M059J (cell line): ENCODE data around the gene SLC25A48. TPM values are rescaled to one million over a fixed set of nuclear protein-coding genes. Genes with fewer than 3 reads are reported as not detected.
"Not testable (repeated sequence)": the region's sequence is repeated elsewhere in the genome, so short reads cannot be mapped to it uniquely, and the experiment has no call there.

ENCODE experiments used
- DNase-seq: peaks from one replicate; pipeline ENCODE4 v3.0.0-alpha.2; 2012; ENCODE audit warnings: low read depth
- total RNA-seq: library from RNA; depleted of rRNA; stranded (reverse); fragments of >200 nt; shearing (Covaris generic); gene quantifications from 2 replicates; pipeline ENCODE4 v1.2.3, GENCODE V29; 2014

SLC25A48 gene
- total RNA-seq, 1 experiment from 2014 or later = not detected

DNA sequence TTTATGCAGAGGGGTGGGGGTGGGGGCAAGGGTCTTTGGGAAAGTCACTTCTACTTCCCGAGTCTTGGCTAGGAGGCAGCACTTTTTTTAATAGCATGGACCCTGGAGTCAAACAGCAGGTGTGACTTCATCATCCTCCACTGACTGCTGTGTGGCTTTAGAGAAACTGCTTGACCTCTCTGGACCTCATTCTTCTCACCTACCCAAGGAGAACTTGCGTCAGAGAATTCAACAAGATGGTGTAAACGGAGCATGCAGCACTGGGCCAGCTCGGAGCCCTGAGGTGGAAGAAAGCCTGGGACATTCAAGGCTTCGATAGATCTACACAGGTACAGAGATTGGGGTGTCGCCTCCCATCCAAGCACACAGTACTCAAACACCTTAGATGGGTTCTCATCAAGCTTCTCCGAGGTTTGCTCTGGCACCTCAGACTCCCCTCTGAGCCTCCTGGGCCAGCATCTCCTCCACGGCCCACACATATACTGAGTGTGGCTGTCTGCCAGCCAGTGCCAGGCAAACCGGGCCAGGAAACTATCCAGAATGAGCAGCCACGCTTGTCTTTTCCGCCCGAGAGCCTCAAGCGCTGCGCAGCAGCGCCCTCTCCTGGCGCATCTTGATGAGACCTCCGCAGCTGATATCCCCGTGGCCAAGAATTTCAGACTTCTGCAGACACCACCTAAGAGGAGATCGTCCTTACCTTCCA is 4.6 kb upstream of the SLC25A48 start:
- DNase-seq = peak; percentile 53

DNA sequence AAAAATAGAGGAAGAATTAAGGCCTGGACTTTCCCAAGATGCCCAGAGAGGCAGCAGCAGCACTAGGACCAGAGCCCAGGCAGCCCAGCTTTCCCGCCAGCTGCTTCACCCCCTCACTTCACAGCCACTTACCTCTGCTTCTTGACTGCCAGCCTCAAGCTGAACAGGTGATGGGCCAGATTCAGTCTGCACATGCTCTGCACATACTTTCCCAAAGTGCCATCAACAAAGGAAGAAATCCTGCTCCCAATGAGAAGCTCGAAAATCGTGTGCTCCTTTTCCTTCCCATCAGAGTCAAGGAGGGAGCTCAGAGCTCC is 4.1 kb upstream of the SLC25A48 start:
- DNase-seq = no peak

DNA sequence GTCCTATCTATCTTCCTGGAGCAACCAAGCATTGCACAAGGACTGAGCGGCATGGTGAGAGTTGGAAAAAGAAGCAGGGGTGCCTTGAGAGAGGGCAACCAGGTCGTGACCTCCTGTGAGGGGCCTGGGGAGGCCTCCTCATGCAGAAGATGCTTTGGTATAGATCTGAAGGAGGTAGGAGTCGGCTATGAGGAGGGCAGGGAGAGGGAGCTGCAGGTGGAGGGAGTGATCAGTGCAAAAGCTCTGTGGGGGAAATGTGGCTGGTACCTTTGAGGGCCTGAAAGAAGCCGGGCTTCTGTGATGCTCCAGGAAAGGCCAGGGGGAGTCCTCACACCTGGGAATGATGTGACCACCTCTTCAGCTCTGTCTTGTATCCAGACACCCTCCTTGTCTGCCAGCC is 3.6 kb upstream of the SLC25A48 start:
- no peak for DNase-seq

DNA sequence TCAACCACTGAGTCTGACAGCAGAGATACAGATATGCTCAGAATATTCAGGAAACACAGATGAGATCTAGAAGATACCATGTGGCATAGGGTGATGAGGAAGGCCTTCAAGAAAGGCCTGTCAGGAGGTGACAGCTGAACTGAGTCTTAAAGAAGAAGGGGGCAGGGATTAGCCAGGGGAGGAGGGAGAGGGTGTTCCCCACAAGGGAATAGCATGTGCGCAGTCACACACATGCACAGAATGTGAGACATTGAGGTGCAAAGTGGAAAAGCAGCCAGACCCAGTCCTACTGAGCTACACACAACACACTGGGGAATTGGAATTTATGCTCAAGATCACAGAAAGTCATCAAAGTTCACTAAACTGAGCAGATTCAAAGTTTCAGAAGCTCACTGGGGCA is 3.0 kb upstream of the SLC25A48 start:
- DNase-seq = no peak

DNA sequence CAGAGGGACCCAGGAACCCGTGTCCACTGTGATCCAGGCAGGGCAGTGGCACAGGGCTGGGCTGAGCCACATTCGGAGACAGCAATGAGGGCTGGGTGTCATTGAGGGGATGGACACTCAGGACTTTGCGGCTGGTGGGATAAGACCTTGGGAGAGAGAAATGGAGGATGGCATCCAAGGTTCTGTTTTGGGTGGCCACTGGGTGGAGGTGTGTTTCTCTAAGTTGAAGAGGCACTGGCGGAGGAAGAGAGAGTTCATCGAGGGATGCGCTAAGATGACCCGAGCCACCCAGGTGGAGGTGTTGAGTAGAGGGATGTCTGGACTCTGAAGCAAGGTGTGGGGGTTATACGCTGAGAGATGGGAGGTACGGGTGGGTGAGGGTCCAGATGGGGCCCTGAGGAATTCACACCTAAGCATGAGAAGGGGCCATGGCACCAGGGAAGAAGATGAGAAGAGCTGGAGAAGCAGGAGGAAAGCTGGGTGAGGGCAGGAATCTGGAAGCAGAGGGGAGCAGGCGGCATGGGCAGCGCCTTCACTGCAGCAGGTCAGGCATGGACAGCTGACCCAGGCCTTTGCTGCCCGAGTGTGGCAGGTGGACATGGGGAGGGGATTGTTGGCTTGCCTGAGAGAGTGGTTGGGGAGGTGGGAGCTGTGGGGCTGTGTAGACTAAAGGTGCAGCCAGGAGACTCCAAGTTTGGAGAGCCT is 2.5 kb upstream of the SLC25A48 start:
- no peak for DNase-seq

DNA sequence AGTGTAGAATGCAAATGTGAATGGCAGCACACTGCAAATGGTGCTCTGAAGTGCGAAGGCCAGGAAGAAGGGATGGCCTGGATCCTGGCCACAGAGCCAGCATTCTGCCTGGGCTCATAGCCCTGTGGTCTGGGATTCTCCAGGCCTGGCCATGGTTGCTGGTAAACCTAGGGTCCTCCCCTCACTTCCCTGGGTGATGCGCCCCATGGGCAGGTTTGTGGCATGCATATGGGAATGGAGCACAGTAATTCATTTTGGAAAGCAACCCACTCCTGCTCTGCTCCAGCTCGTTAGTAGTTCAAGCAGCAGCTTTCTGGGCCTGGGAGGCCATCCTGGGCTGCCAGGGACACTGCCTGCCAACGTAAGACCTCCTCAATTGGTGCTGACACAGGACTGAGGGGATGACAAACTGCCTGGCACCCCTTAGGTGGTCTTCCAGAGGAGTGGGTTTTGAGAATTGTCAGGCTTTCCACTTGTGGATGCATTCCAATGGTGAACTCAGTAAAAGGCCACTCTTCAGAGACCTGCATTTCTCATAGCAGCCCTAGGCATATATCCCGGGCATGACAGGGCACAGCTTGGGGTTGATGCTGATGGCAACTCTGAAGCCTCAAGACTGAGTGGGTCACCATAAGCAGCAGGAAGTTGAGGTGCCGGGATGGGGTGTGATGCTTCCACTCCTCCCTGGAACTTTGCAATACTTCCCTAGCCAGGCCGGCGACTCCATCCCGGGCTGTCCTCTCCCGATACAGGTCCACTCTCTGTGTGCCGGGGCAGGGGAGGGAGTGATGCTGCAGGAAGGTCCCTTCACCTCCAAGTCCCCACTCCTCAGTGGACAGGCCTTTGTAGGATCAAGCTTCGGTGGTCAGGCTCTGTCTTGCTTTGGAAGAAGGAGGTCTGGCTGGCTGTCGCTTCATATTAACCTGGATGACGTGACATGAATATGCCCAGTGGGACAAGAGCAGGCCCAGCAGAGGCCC is 1.2 kb upstream of the SLC25A48 start:
- DNase-seq = no peak

DNA sequence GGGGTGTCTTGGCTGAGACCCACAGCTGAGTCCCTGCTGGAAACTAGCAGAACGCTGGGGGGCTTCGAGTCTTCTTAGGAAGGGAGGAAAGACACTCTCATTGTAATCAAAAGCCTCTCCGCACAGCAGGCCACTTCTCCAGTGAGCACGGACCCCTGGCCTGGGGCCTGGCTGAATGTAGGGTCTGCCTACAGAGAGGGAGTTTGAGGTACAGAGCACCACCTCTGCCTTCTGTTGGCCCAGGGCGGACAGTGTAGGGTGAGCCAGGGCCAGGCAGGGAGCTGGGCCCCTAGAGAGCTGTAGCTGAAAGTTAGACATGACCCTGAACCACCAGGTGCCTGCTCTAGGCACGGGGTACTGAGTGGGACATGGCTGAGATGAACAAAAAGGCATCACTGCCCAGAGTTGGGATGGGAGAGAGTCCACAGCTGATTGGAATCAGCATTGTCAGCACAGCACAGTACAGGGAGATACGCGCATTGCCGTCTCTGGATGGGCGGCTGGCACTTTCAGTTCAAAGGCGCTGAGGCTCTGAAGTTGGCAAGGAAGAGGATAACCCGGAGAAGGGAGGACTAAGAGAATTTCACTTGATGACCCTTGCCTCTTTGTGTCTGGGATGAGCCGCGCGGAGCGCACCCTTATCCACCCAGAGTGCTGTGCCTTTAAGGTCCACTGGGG is 363 bp upstream of the SLC25A48 start:
- DNase-seq = no peak

DNA sequence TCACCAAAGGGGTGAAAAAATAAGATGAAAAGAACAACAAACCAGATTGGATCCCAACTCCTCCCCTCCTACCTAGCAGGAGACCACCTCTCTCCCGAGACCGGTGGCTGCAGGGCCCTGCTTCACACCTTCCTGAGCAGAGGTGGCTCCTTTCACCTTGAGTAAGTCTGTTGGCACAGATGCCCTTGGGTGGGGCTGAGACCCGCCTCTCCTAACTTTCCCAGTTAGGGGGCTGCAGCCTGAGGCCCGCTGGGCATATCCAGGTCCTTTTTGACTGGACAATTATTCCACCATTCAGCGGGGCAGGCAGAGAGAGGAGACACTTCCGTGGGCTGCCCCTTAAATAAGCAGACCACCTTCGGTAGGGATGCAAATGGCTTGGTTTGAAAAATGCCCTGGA is 1.3 kb downstream of the SLC25A48 start:
- no peak for DNase-seq

DNA sequence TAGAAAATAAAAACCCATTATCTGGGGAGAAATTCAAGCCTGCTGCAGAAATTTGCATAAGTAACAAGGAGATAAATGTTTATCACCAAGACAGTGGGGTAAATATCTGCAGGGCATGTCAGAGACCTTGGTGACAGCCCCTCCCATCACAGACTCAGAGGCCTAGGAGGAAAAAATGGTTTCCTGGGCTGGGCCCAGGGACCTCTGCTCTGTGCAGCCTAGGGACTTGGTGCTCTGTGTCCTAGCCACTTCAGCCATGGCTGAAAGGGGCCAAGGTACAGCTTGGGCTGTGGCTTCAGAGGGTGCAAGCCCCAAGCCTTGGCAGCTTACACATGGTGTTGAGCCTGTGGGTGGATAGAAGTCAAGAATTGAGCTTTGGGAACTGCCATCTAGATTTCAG is 3.9 kb downstream of the SLC25A48 start:
- DNase-seq = not testable (repeated sequence)

DNA sequence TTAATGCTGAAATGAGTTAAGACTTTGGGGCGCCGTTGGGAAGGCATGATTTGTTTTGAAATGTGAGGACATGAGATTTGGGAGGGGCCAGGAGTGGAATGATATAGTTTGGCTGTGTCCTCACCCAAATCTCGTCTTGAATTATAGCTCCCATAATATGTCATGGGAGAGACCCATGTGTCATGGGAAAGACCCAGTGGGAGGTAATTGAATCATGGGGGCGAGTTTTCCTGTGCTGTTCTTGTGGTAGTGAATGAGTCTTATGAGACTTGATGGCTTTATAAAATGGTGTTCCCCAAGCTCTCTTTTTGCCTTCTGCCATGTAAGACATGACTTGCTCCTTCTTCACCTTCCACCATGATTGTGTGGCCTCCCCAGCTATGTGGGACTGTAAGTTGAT is 5.1 kb downstream of the SLC25A48 start:
- DNase-seq = no peak

DNA sequence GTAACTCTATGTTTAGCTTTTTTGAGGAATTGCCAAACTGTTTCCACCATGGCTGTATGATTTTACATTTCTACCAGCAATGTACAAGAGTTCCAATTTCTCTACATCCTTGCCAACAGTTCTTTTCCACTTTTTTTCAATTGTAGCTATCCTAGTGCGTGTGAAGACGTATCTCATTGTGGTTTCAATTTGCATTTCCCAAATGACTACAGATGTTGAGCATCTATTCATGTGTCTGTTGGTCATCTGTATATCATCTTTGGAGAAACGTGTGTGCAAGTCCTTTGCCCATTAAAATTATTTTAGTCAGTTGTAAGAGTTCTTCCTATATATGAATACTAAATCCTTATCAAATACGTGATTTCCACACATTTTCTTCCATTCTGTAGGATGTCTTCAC is 6.5 kb downstream of the SLC25A48 start:
- no peak for DNase-seq

DNA sequence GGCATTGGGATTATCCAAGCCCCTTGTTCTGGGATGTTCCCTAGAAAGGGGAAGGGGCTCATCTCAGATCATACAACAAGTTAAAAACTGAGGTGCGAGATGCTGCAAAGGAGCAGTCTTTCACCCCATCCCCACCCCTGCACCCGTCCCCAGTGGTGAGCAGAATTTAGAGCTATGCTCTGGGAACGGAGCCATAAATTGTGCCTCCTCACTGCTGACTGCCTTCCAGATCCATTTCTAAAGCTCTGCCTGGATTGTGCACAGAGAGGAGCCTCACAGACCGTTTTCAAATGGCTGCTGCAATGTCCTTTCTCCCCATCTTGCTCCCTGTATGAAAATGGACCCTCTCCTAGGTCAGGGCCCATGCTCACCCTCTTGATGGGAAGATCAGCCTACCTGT is 8.3 kb downstream of the SLC25A48 start:
- no peak for DNase-seq

DNA sequence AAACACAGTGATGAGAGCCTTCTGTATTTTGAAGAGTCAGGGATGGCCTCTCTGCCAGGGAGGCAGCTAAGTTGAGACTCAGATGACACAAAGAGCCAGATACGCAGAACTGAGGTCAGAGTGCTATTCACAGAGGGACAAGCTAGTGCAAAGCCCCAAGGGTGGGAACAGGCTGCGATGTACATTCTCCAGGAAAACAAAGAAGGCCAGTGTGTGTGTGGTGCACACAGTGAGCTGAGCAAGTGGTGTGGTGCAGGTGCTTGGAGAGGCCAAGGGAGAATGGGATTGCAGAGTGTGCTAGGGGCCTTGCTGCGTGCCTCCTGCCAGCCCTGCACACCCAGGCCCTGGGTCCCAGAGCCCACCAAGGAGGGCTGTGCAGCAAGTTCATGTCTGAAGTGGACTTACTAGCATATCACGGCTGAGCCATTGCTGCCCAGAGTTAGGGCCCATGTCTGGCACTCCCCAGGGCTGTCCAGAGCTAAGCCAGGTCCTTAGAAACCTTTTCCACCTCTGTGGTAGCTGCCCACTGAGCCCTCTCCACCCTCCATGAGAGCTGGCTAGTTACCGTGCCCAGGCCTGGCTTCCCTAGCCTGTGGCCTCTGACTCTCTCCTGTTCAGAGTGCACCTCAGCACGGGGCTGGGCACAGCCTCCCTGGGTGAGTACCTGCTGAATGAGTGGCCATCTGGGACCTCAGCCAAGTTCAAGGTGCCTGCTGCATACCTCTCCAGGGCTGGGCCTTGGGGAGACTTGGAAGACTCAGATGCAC is 9.3 kb downstream of the SLC25A48 start:
- no peak for DNase-seq

DNA sequence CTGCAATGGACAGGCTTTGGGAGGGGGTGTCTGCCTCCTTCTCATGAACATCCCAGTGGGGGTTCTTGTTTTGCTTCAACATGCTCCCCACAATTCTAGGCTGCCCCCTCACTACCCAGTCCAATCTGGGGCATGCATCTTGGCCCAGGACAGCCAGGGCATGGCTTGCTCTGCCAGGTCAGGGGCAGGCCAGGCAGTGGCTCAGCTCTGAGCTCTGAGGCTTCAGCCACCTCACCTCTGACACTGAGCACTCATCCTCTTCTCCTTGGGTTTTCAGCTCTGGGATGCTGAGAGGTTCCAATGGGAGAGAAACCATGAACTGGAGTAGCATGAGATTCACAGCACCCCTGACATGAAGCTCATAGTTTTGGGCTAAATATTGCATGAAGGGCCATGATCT is 11.8 kb downstream of the SLC25A48 start:
- DNase-seq = no peak

DNA sequence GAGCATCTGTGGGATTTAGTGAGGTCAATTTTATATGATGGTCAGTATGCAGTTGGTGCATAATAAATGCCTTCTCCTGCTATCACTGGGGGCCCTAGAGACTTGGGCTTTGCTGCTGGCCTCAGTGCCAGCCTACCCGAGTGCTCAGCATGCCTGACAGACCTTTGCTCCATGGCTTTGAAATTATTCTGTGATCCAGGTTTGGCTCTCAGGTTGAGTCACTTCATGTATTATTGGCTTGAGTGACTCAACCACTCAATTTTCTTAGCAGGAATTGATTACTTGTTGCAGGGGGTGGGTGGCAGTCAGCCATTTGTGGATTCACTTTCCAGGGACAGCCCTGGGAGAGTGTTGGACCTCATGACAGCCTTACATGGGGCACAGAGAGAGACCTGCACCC is 13.5 kb downstream of the SLC25A48 start:
- DNase-seq = no peak

DNA sequence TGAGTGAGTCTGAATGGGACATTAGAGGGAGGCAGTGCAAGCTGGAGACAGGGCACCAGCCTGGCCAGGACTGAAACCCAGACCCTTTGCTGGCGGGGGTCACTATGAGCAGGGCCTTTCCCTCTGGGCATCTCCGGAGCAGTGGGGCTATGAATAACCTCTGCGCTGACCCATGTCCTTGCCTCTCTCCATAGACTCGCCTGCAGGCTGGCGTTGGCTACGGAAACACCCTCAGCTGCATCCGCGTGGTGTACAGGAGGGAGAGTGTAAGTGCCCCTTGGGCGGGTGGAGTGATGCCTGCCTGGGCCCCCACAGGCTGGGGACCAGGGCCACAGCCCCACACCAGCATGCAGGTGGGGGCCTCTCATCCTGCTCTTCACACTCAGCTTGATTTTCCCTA is 15.8 kb downstream of the SLC25A48 start:
- no peak for DNase-seq

DNA sequence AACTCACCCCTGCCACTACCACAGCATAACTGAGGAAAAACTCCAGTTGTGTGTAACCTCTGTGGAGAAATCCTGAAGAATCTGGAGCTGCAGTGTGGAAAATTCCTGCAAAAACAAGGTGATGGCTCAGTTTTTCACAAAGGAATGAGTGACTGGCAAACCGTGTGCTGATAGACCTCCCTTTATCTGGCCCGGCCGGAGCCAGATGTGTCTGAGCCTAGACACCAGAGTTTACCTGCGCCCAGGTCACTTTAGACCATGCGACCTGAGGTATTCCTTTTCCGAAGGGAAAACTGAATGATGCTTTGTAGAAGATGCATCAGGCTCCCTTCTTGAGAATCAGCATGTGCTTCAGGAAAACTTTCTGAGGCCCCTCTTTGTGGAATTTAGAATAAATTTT is 16.2 kb downstream of the SLC25A48 start:
- no peak for DNase-seq

DNA sequence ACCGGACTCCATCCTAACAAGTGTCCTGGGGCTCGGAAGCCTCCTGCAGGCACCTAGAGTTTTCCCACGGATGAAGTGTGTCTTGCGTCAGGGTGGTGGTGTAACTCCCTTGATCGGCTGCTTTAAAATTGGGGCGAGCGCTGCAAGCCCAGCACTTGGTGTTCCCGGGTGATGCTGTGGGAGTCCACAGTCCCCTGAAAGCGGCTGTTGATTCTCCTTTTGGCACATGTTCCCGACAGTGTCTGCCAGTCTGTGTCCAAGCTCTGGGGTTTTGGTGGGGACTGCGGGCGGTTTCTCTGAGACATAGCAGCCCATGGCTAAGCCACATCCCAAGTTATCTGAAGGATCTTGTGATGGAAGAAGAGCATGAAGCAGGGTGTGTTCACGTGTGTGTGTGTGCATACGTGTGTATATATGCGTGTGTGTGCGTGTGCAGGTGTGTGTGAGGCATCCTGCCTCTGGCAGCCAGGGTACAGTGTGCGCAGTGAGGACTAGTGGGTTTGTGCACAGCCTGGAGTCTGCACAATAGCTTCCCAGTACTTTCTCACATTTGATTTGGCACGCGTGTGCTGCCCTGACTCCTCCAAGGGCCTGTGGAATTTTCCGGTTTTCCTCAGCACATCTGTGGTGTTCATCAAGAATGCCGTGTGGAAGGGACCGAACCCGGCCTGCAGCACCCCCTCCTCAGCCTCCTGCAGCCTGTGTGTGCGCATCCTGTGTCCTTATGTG is 16.9 kb downstream of the SLC25A48 start:
- DNase-seq = no peak

DNA sequence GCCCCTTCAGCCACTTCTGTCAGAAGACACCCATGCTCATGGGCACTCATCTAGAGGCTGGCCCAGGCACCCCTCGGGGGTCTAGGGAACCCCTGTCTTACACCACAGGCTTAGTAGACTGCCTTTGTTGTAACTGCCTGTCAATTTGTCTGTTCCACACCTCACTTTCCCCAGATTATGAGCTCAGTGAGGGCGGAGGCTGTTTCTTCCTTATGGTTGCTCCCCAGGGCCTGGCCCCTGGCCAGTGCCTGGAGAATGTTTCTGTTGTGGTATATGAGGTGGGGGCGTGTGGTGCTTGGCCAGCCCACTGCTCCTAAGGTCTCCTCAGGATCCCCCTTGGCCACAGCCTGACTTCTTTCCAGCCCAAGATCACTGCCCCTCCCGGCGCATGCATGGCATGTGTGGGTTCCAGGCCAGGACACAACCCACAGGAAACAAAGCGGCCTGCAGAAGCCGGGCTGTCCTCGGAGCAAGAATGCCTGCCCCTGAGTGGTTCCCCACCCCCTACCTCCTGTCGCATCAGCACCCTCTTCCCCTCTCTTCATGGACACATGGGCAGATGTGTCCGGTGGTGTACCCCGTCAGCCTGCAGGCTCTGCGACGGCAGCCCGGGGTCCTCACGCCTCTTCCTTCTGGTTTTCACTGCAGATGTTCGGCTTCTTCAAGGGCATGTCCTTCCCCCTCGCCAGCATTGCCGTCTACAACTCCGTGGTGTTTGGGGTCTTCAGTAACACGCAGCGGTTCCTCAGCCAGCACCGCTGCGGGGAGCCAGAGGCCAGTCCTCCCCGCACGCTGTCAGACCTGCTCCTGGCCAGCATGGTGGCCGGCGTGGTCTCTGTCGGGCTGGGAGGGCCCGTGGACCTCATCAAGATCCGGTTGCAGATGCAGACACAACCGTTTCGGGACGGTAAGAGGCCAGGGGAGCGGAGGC is 17.7 kb downstream of the SLC25A48 start:
- DNase-seq = no peak
